Measurements from ENCODE around the gene DMRTB1.

GRCh38 chr1:53495633-53496345 is 36.6 kb downstream of the DMRTB1 start:
- TF ChIP-seq, protein P1, sequence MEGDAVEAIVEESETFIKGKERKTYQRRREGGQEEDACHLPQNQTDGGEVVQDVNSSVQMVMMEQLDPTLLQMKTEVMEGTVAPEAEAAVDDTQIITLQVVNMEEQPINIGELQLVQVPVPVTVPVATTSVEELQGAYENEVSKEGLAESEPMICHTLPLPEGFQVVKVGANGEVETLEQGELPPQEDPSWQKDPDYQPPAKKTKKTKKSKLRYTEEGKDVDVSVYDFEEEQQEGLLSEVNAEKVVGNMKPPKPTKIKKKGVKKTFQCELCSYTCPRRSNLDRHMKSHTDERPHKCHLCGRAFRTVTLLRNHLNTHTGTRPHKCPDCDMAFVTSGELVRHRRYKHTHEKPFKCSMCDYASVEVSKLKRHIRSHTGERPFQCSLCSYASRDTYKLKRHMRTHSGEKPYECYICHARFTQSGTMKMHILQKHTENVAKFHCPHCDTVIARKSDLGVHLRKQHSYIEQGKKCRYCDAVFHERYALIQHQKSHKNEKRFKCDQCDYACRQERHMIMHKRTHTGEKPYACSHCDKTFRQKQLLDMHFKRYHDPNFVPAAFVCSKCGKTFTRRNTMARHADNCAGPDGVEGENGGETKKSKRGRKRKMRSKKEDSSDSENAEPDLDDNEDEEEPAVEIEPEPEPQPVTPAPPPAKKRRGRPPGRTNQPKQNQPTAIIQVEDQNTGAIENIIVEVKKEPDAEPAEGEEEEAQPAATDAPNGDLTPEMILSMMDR (IDR thresholded peaks at IDR 0.05) = no peak
- no peak for TF ChIP-seq EZH2 (IDR thresholded peaks at IDR 0.05; ENCODE audit: borderline replicate concordance, insufficient read depth, low read depth, low read length, poor library complexity, severe bottlenecking)
